Fibroblast of skin of left biceps (primary cell): ENCODE data around the gene OPRD1.
A peak's percentile ranks its signal among the peaks of the same experiment; 100 is the strongest.

Experiments
- DNase-seq, 2 experiments: peaks; one replicate each; pipeline ENCODE4 v3.0.0-alpha.2; 2013; ENCODE audit warnings: low read depth in 2 of 2

The OPRD1 gene

GRCh38 chr1:28909198-28909597, 97.2 kb downstream of the OPRD1 start:
- DNase-seq, result no peak

- DNase-seq, result no peak
Observed at GRCh38 chr1:28910379-28911115, 98.6 kb downstream of the OPRD1 start.

- no peak for DNase-seq
Observed at GRCh38 chr1:28913786-28914227, 101.8 kb downstream of the OPRD1 start.

GRCh38 chr1:28914228-28915030, 102.5 kb downstream of the OPRD1 start, which contains the start of gene EPB41:
Gene EPB41 (plus strand): TSS chr1:28914569. CDS start chr1:28987438, 72,869 bp downstream.
- peak; percentile 91 for DNase-seq

GRCh38 chr1:28915031-28915895, 103.3 kb downstream of the OPRD1 start:
- DNase-seq, result peak; percentile 6 to 12

- DNase-seq, result no peak
Observed at GRCh38 chr1:28917757-28918118, 105.8 kb downstream of the OPRD1 start.
